GM12872 (cell line): ENCODE measurements around the gene CTSF.

Experiments used
- CTCF ChIP-seq: IDR thresholded peaks from 3 replicates; pipeline ENCODE4 v1.5.1; 2011; ENCODE audit warnings: low read depth, mild to moderate bottlenecking, low read length, moderate library complexity; ENCODE audit not compliant: insufficient read depth

CTSF gene

DNA sequence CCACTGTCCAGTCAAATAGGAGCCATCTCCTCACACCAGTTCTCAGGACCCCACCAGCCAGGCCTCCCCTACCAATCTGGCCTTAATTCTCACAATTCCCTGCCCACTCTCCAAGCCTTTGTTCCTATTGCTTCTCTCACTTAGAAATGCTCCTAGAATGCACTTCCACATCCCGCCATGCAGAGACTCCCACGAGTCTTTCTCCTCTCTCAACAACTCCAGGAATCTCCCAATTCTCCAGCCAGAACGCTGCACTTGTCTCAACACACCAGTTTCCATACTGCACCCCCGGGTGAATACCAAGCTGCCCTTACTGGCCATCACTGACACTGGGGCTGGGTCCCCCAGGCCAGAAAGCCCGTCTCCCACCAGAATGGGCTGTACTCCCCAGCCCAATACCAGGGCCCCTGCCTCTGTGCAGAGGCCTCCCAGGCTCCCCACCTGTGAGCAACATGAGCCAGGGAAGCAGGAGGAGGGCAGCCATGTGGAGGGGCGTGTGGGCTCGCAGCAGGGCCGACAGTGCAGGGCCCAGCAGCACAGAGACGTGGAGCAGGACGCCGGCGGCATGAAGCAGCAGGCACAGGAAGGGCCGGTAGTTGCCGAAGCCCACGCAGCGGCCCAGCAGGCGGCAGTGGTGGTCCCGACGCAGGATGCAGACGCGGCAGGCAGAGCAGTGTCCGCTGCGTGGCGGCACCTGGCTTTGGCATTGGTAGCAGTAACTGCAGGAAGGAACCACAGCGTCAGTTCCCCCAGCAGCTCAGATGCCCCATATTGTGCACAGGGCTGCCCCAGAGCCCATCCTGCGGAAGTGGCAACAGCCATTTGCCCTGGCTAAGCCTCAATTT, 24.9 kb downstream of the CTSF start:
- TF ChIP-seq CTCF, result no peak

DNA sequence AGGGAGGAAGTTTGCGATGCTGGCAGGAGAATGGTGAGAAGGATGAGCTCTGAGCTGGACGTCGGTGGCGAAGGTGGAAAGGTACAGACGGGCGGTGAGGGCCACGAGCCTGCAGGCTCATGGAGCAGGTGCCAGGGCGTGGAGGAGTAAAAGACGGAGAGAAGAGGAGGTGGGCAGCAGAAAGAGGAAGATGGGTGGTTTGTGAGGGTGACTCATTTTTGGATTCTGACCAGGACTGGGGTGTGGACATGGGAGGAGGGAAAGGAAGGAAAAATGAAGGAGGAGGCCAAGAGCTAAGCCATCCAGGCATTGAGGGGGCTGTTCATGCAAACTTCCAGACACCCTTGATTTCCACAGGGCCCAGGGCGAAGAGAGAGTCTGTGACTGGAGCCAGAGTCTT, 26.0 kb downstream of the CTSF start:
- no peak for TF ChIP-seq CTCF

GRCh38 chr11:66541892-66542291, 26.5 kb downstream of the CTSF start:
- no peak for TF ChIP-seq CTCF

GRCh38 chr11:66539870-66540213, 28.6 kb downstream of the CTSF start:
- TF ChIP-seq CTCF, result no peak

GRCh38 chr11:66539170-66539869, 29.1 kb downstream of the CTSF start:
- TF ChIP-seq CTCF, result no peak

DNA sequence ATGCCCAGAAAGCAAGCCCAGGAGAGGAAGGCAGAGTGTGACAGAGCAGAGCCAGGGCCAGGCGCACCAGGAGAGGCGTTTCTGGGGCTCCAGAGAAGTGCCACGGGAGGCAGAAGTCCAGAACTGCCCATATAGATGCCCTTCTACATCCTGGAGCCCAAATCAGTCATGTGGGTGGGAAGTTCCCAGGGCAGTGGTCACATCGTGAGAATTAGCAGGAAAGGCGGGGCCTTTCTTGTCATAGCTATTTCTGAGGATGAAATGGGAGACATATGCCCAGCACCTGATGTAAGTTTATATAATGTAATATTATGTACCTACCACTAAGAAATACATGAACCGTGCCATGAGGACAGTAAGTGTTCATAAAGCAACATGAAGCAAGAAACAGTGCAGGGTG, 35.6 kb downstream of the CTSF start:
- TF ChIP-seq CTCF, result no peak

DNA sequence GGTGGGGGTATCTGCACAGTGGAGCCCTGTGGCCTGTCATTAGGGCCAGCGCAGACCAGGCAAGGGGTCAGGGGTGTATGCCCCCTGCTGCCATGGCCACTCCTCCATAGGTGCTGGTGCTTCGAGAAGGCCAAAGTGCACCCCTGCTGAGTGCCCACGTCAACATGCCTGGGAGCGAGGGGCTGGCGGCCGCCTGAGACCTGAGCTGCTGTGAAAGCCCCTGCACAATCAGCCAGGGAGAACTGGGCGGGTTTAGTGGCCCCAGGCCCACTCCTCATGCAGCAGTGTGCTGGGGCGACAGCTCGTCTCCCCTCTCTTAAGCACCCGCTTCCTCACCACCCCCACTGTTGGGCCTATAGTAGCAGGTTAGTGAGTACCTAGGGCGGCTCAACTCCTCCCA, 36.6 kb downstream of the CTSF start:
- no peak for TF ChIP-seq CTCF
